ENCODE data around the gene CAMK4. TPM values are rescaled to one million over a fixed set of nuclear protein-coding genes. Genes with fewer than 3 reads are reported as not detected.
A peak's percentile ranks its signal among the peaks of the same experiment; 100 is the strongest.

Gene CAMK4
- total RNA-seq, 1 experiment from 2014 or later: 10.6 TPM

DNA sequence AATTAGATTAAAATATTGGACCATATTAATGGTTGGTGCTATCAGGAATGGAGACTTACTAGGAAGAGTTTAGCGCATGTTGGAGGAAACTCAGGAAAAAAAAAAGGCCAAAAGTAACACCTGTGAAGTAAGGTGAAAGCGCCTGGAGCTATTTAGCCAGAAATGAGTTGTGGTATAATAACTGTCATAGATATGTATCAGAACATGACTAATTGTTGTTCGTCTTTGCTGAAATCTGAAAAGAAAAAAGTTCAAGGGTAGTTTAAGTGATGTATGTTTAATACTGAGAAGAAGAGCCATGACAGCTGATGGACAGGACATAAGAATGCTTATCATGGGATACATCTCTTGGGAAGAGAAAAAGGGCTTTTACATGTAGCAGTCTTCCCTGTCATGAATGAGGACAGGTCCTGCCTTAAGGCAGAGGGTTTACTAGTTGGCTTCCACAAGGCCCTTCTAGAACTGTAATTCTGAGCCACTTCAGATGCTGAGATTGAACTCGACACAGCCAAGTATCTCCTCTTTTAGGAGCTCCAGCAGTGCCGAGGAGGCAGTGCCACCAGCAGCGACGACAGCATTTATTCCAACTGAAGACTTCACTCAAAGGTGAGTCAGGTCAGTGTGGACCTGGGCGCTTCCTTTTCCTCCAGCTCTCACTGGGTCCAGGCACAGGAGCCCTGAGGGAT, 940 bp upstream of the CAMK4 start:
- Mint-ChIP-seq H3K27me3 (ENCODE audit: low read depth) (peaks cover 31% of the 10 kb centered on the region), H3K4me1 (peaks cover 46% of the 10 kb centered on the region), H3K27ac (no peak overlapping the region), H3K36me3 (no peaks in the 10 kb centered on the region), H3K4me3 (peak overlapping the region; percentile 76), H3K9me3 (no peaks in the 10 kb centered on the region)
- DNase-seq (ENCODE audit: low spot score): no peak
- ATAC-seq: peak; percentile 48
- ChIA-PET POLR2A (interaction anchor here (0.6 to 0.8 kb wide), 2 partner anchors 9 to 12 kb away, joined by 3 read pairs; no protein-coding TSS in a partner anchor), CTCF (interaction anchor here (0.5 to 3.5 kb wide), 5 partner anchors 23 to 308 kb away, joined by 3 to 14 read pairs (median 4); no protein-coding TSS in a partner anchor)
- TF ChIP-seq ZNF263 (CRISPR knock-in tag; IDR thresholded peaks at IDR 0.05; ENCODE audit: low read depth) (no peak), ZNF219 (CRISPR knock-in tag; IDR thresholded peaks at IDR 0.05; ENCODE audit: borderline replicate concordance) (no peak), ZNF138 (CRISPR knock-in tag; conservative IDR thresholded peaks at IDR 0.05) (no peak), ATF1 (CRISPR knock-in tag; IDR thresholded peaks at IDR 0.05) (no peak), RELA (CRISPR knock-in tag; IDR thresholded peaks at IDR 0.05; ENCODE audit: borderline replicate concordance) (no peak), FOXJ3 (CRISPR knock-in tag; IDR thresholded peaks at IDR 0.05; ENCODE audit: borderline replicate concordance) (no peak), NR3C1 (CRISPR knock-in tag; conservative IDR thresholded peaks at IDR 0.05; ENCODE audit: low read depth) (no peak), EMX1 (CRISPR knock-in tag; IDR thresholded peaks at IDR 0.05) (no peak), E2F4 (CRISPR knock-in tag; IDR thresholded peaks at IDR 0.05; ENCODE audit: borderline replicate concordance, low read depth) (no peak), ZNF423 (CRISPR knock-in tag; IDR thresholded peaks at IDR 0.05) (no peak)
- TF ChIP-seq, protein P1, sequence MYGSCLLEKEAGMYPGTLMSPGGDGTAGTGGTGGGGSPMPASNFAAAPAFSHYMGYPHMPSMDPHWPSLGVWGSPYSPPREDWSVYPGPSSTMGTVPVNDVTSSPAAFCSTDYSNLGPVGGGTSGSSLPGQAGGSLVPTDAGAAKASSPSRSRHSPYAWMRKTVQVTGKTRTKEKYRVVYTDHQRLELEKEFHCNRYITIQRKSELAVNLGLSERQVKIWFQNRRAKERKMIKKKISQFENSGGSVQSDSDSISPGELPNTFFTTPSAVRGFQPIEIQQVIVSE (CRISPR knock-in tag; IDR thresholded peaks at IDR 0.05; ENCODE audit: borderline replicate concordance): no peak
- TF ChIP-seq, protein P2, sequence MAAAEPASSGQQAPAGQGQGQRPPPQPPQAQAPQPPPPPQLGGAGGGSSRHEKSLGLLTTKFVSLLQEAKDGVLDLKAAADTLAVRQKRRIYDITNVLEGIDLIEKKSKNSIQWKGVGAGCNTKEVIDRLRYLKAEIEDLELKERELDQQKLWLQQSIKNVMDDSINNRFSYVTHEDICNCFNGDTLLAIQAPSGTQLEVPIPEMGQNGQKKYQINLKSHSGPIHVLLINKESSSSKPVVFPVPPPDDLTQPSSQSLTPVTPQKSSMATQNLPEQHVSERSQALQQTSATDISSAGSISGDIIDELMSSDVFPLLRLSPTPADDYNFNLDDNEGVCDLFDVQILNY (CRISPR knock-in tag; IDR thresholded peaks at IDR 0.05): no peak
- TF ChIP-seq, protein P3, sequence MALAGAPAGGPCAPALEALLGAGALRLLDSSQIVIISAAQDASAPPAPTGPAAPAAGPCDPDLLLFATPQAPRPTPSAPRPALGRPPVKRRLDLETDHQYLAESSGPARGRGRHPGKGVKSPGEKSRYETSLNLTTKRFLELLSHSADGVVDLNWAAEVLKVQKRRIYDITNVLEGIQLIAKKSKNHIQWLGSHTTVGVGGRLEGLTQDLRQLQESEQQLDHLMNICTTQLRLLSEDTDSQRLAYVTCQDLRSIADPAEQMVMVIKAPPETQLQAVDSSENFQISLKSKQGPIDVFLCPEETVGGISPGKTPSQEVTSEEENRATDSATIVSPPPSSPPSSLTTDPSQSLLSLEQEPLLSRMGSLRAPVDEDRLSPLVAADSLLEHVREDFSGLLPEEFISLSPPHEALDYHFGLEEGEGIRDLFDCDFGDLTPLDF (CRISPR knock-in tag; IDR thresholded peaks at IDR 0.05): no peak
- TF ChIP-seq, protein P4, sequence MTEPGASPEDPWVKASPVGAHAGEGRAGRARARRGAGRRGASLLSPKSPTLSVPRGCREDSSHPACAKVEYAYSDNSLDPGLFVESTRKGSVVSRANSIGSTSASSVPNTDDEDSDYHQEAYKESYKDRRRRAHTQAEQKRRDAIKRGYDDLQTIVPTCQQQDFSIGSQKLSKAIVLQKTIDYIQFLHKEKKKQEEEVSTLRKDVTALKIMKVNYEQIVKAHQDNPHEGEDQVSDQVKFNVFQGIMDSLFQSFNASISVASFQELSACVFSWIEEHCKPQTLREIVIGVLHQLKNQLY (CRISPR knock-in tag; IDR thresholded peaks at IDR 0.05): no peak

DNA sequence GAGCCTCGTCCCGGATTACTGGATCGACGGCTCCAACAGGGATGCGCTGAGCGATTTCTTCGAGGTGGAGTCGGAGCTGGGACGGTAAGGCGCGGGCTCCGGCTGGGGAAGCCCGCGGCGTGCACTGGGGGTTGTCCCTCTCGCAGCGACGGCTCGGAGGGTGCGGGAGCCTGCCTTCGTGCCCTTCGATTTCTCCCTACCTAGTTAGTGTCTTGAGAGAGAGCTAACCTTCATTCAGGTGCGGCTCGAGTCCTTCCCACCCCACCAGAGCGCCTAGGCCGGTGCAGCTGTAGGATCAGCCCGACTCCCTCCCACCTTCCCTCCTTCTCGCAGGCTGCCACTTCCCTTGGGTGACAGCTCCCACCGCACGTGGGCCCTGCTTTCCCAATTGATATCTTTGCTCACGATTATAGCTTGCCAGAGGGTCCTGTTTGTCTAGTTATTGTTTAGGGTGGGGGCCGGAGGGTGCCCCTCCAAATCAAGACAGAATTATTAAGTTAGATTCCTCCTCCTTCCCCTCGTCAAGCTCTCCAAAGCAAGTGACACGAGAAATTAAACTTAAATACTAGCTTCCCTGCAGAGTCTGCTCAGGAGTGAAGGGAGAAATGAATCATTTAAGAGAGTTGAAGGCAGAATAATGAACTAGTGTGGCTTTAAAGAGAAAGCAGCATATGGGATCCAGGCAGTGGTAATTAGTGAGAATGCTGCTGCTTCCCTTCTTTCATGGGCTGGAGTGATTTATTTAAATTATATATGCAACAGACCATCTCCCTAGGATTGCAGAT, 569 bp downstream of the CAMK4 start:
- TF ChIP-seq TEAD4 (CRISPR knock-in tag; IDR thresholded peaks at IDR 0.05) (no peak), SMAD3 (CRISPR knock-in tag; IDR thresholded peaks at IDR 0.05; ENCODE audit: borderline replicate concordance) (no peak), TP53 (CRISPR knock-in tag; IDR thresholded peaks at IDR 0.05) (0 out of 2 replicates have a peak, but pooled peaks have one; percentile 2), NR2C2 (CRISPR knock-in tag; IDR thresholded peaks at IDR 0.05) (0 out of 2 replicates have a peak, but pooled peaks have one; percentile 6), ERG (CRISPR knock-in tag; IDR thresholded peaks at IDR 0.05) (no peak), JAZF1 (CRISPR knock-in tag; IDR thresholded peaks at IDR 0.05) (no peak), ATF1 (CRISPR knock-in tag; IDR thresholded peaks at IDR 0.05) (no peak), ZNF416 (CRISPR knock-in tag; IDR thresholded peaks at IDR 0.05) (no peak), HMGXB4 (CRISPR knock-in tag; IDR thresholded peaks at IDR 0.05) (0 out of 2 replicates have a peak, but pooled peaks have one; percentile 5), ELF4 (CRISPR knock-in tag; IDR thresholded peaks at IDR 0.05; ENCODE audit: low read depth) (0 out of 2 replicates have a peak, but pooled peaks have one; percentile 3)
- POLR2A ChIA-PET: no interaction called here

More for the DNA sequence above, 569 bp downstream of the CAMK4 start:
- Mint-ChIP-seq H3K27ac (no peak overlapping the region), H3K27me3 (ENCODE audit: low read depth) (peaks cover 31% of the 10 kb centered on the region), H3K4me3 (peak overlapping the region; percentile 82), H3K4me1 (peaks cover 44% of the 10 kb centered on the region), H3K9me3 (no peaks in the 10 kb centered on the region), H3K36me3 (no peaks in the 10 kb centered on the region)
- ATAC-seq (no peak), DNase-seq (ENCODE audit: low spot score) (no peak)
- CTCF ChIA-PET: interaction anchor here (0.5 to 3.5 kb wide), 4 partner anchors 42 to 237 kb away, joined by 3 to 14 read pairs (median 9); no protein-coding TSS in a partner anchor
